Neural progenitor cell (in vitro differentiated cells): ENCODE data around the gene SLC39A1. TPM values are rescaled to one million over a fixed set of nuclear protein-coding genes. Genes with fewer than 3 reads are reported as not detected.
A peak's percentile ranks its signal among the peaks of the same experiment; 100 is the strongest.

Experiments
- DNase-seq: peaks from one replicate; pipeline ENCODE4 v3.0.0-alpha.2; 2016; ENCODE audit warnings: low spot score
- H2AFZ ChIP-seq: fragments of 200-600 bp; sonication (generic); replicated peaks from 2 replicates; pipeline ENCODE4 v1.6.1; 2016; ENCODE audit warnings: antibody characterized with exemption
- H3F3A ChIP-seq: fragments of 200-600 bp; sonication (generic); 2 replicates; pipeline ENCODE4 v1.6.1; 2016; ENCODE audit warnings: antibody characterized with exemption, low read depth
- H3K27ac ChIP-seq: fragments of 200-600 bp; sonication (generic); 2 replicates; pipeline ENCODE4 v1.5.1; 2016; ENCODE audit warnings: mild to moderate bottlenecking
- H3K27me3 ChIP-seq: fragments of 200-600 bp; sonication (generic); 2 replicates; pipeline ENCODE4 v1.6.1; 2016; ENCODE audit warnings: mild to moderate bottlenecking, moderate library complexity
- H3K36me3 ChIP-seq: fragments of 200-600 bp; sonication (generic); 2 replicates; pipeline ENCODE4 v1.5.1; 2016
- H3K4me1 ChIP-seq: fragments of 200-600 bp; sonication (generic); 2 replicates; pipeline ENCODE4 v1.6.1; 2016; ENCODE audit warnings: mixed run types
- H3K4me2 ChIP-seq: fragments of 200-600 bp; sonication (generic); 2 replicates; pipeline ENCODE4 v1.6.1; 2016
- H3K4me3 ChIP-seq: fragments of 200-600 bp; sonication (generic); 2 replicates; pipeline ENCODE4 v1.5.1; 2016
- H3K79me2 ChIP-seq: fragments of 200-600 bp; sonication (generic); 2 replicates; pipeline ENCODE4 v1.6.1; 2016; ENCODE audit warnings: low read depth
- H3K9ac ChIP-seq: fragments of 200-600 bp; sonication (generic); 2 replicates; pipeline ENCODE4 v1.6.1; 2016
- H3K9me3 ChIP-seq: fragments of 200-600 bp; sonication (generic); 2 replicates; pipeline ENCODE4 v1.5.1; 2016; ENCODE audit warnings: low read depth
- H4K20me1 ChIP-seq: fragments of 200-600 bp; sonication (generic); 2 replicates; pipeline ENCODE4 v1.6.1; 2016; ENCODE audit warnings: low read depth
- H3K27ac Mint-ChIP-seq: 3 replicates; pipeline ENCODE4 v1.8.0; 2021; ENCODE audit warnings: mixed read lengths
- H3K27me3 Mint-ChIP-seq: 2 replicates; pipeline ENCODE4 v1.8.0; 2022; ENCODE audit warnings: low read depth, mild to moderate bottlenecking, inconsistent platforms, moderate library complexity, mixed read lengths; ENCODE audit not compliant: insufficient read depth
- H3K36me3 Mint-ChIP-seq: 3 replicates; pipeline ENCODE4 v1.8.0; 2021; ENCODE audit warnings: mixed read lengths
- H3K4me1 Mint-ChIP-seq: 3 replicates; pipeline ENCODE4 v1.8.0; 2021; ENCODE audit warnings: mixed read lengths
- H3K4me3 Mint-ChIP-seq: 3 replicates; pipeline ENCODE4 v1.8.0; 2021; ENCODE audit warnings: mild to moderate bottlenecking, moderate library complexity, mixed read lengths
- H3K9me3 Mint-ChIP-seq: 3 replicates; pipeline ENCODE4 v1.8.0; 2020; ENCODE audit warnings: mixed read lengths
- CTCF ChIP-seq: fragments of 200-600 bp; sonication (generic); IDR thresholded peaks from 2 replicates; pipeline ENCODE4 v1.5.1; 2017; ENCODE audit warnings: antibody characterized with exemption, mild to moderate bottlenecking
- EZH2 ChIP-seq: fragments of 200-600 bp; sonication (generic); IDR thresholded peaks from 2 replicates; pipeline ENCODE4 v1.6.1; 2017; ENCODE audit warnings: antibody characterized with exemption, mild to moderate bottlenecking, moderate library complexity
- EZH2phosphoT487 ChIP-seq: fragments of 200-600 bp; sonication (generic); IDR thresholded peaks from 2 replicates; pipeline ENCODE4 v1.6.1; 2017; ENCODE audit warnings: antibody characterized with exemption
- total RNA-seq: library from RNA; depleted of rRNA; stranded (reverse); fragments of >200 nt; gene quantifications from 2 replicates; pipeline ENCODE4 v1.2.3, GENCODE V29; 2015; ENCODE audit warnings: low replicate concordance

The SLC39A1 gene
- total RNA-seq, 1 donor from 2014 or later = 73.2 TPM

- Mint-ChIP-seq H3K36me3 (peaks cover 31% of the 10 kb centered on the region), H3K9me3 (no peaks in the 10 kb centered on the region), H3K27me3 (peaks cover 2% of the 10 kb centered on the region), H3K4me3 (no peak overlapping the region), H3K4me1 (no peaks in the 10 kb centered on the region), H3K27ac (peak overlapping the region; percentile 80)
- DNase-seq = no peak
- Histone ChIP-seq H3K27ac (no peak overlapping the region), H2AFZ (no peak overlapping the region), H3K36me3 (no peaks in the 10 kb centered on the region), H3K27me3 (no peaks in the 10 kb centered on the region), H3K4me1 (no peaks in the 10 kb centered on the region), H3K9ac (no peak overlapping the region), H3K4me3 (no peak overlapping the region), H3K9me3 (no peaks in the 10 kb centered on the region), H3K4me2 (no peak overlapping the region), H3F3A (no peaks in the 10 kb centered on the region), H3K79me2 (no peaks in the 10 kb centered on the region), H4K20me1 (no peaks in the 10 kb centered on the region)
- TF ChIP-seq CTCF (no peak), EZH2phosphoT487 (no peak)
Measured at GRCh38 chr1:153936011-153936802, 27.1 kb downstream of the SLC39A1 start.

GRCh38 chr1:153934746-153935145 is 28.6 kb downstream of the SLC39A1 start:
- Mint-ChIP-seq H3K4me3 (no peak overlapping the region), H3K36me3 (peaks cover 25% of the 10 kb centered on the region), H3K9me3 (no peaks in the 10 kb centered on the region), H3K27ac (no peak overlapping the region), H3K4me1 (no peaks in the 10 kb centered on the region), H3K27me3 (no peaks in the 10 kb centered on the region)
- Histone ChIP-seq H2AFZ (no peak overlapping the region), H3K4me2 (no peak overlapping the region), H3K9me3 (no peaks in the 10 kb centered on the region), H4K20me1 (no peaks in the 10 kb centered on the region), H3F3A (no peaks in the 10 kb centered on the region), H3K27me3 (no peaks in the 10 kb centered on the region), H3K4me1 (no peaks in the 10 kb centered on the region), H3K27ac (no peak overlapping the region), H3K9ac (no peak overlapping the region), H3K36me3 (no peaks in the 10 kb centered on the region), H3K79me2 (no peaks in the 10 kb centered on the region), H3K4me3 (no peak overlapping the region)
- DNase-seq = no peak
- TF ChIP-seq EZH2 (no peak), EZH2phosphoT487 (no peak), CTCF (no peak)

- peaks cover 27% of the 10 kb centered on the region for H3K36me3 Mint-ChIP-seq
- H3K4me3 ChIP-seq = no peak overlapping the region
- DNase-seq = no peak
Measured at GRCh38 chr1:153933955-153934354, 29.4 kb downstream of the SLC39A1 start.

More at GRCh38 chr1:153933955-153934354, 29.4 kb downstream of the SLC39A1 start:
- Mint-ChIP-seq H3K4me3 (no peak overlapping the region), H3K27me3 (no peaks in the 10 kb centered on the region), H3K4me1 (no peaks in the 10 kb centered on the region), H3K27ac (no peak overlapping the region), H3K9me3 (no peaks in the 10 kb centered on the region)
- Histone ChIP-seq H4K20me1 (no peaks in the 10 kb centered on the region), H3F3A (no peaks in the 10 kb centered on the region), H3K9me3 (no peaks in the 10 kb centered on the region), H2AFZ (no peak overlapping the region), H3K4me1 (no peaks in the 10 kb centered on the region), H3K4me2 (no peak overlapping the region), H3K27me3 (no peaks in the 10 kb centered on the region), H3K9ac (no peak overlapping the region), H3K27ac (no peak overlapping the region), H3K79me2 (no peaks in the 10 kb centered on the region), H3K36me3 (no peaks in the 10 kb centered on the region)
- TF ChIP-seq EZH2 (no peak), EZH2phosphoT487 (no peak), CTCF (no peak)
